H9 (cell line): ENCODE results near the gene SH3BP1. TPM values are rescaled to one million over a fixed set of nuclear protein-coding genes. Genes with fewer than 3 reads are reported as not detected.

Experiments
- DNase-seq: peaks from one replicate; pipeline ENCODE4 v3.0.0-alpha.2; 2017
- H2AFZ ChIP-seq: one replicate; pipeline ENCODE4 v1.6.1; 2013; ENCODE audit warnings: mild to moderate bottlenecking, low read length, control low read depth, moderate library complexity
- H2AK5ac ChIP-seq: 2 replicates; pipeline ENCODE4 v1.6.1; 2013; ENCODE audit warnings: low read length, control low read depth, mixed read lengths; ENCODE audit not compliant: insufficient read length
- H2BK120ac ChIP-seq: one replicate; pipeline ENCODE4 v1.6.1; 2013; ENCODE audit warnings: low read depth, mild to moderate bottlenecking, low read length, control low read depth, inconsistent platforms; ENCODE audit not compliant: poor library complexity, severe bottlenecking
- H2BK12ac ChIP-seq: 2 replicates; pipeline ENCODE4 v1.6.1; 2013; ENCODE audit warnings: low read length, control low read depth, mixed read lengths, low read depth; ENCODE audit not compliant: insufficient read length
- H2BK15ac ChIP-seq: 2 replicates; pipeline ENCODE4 v1.6.1; 2013; ENCODE audit warnings: low read depth, low read length, control low read depth
- H2BK20ac ChIP-seq: one replicate; pipeline ENCODE4 v1.6.1; 2013; ENCODE audit warnings: low read depth, mild to moderate bottlenecking, low read length, control low read depth, inconsistent platforms; ENCODE audit not compliant: poor library complexity, severe bottlenecking
- H2BK5ac ChIP-seq: 2 replicates; pipeline ENCODE4 v1.6.1; 2013; ENCODE audit warnings: low read length, control low read depth, mixed read lengths; ENCODE audit not compliant: insufficient read length
- H3K14ac ChIP-seq: 2 replicates; pipeline ENCODE4 v1.6.1; 2013; ENCODE audit warnings: low read length, control low read depth; ENCODE audit not compliant: insufficient read depth
- H3K18ac ChIP-seq: 2 replicates; pipeline ENCODE4 v1.6.1; 2013; ENCODE audit warnings: low read depth, mild to moderate bottlenecking, mixed read lengths, low read length, control low read depth; ENCODE audit not compliant: insufficient read length
- H3K23ac ChIP-seq: 2 replicates; pipeline ENCODE4 v1.6.1; 2013; ENCODE audit warnings: low read length, control low read depth, mixed read lengths, low read depth; ENCODE audit not compliant: insufficient read length
- H3K23me2 ChIP-seq: 2 replicates; pipeline ENCODE4 v1.6.1; 2013; ENCODE audit warnings: low read depth, mild to moderate bottlenecking, mixed read lengths, low read length, control low read depth; ENCODE audit not compliant: insufficient read length, poor library complexity, severe bottlenecking
- H3K27ac ChIP-seq: 2 replicates; pipeline ENCODE4 v1.5.1; 2013; ENCODE audit warnings: low read length, control low read depth, mixed read lengths, low read depth; ENCODE audit not compliant: insufficient read length
- H3K27me3 ChIP-seq: 2 replicates; pipeline ENCODE4 v1.6.1; 2013; ENCODE audit warnings: low read length, control low read depth, inconsistent platforms; ENCODE audit not compliant: insufficient read depth
- H3K4ac ChIP-seq: 2 replicates; pipeline ENCODE4 v1.6.1; 2013; ENCODE audit warnings: low read depth, mild to moderate bottlenecking, control low read depth, inconsistent platforms, low read length, moderate library complexity
- H3K4me1 ChIP-seq: 2 replicates; pipeline ENCODE4 v1.6.1; 2013; ENCODE audit warnings: low read length, control low read depth, inconsistent platforms; ENCODE audit not compliant: insufficient read depth
- H3K4me2 ChIP-seq: 2 replicates; pipeline ENCODE4 v1.6.1; 2013; ENCODE audit warnings: low read length, control low read depth, mixed read lengths; ENCODE audit not compliant: insufficient read length, insufficient read depth
- H3K56ac ChIP-seq: 2 replicates; pipeline ENCODE4 v1.6.1; 2013; ENCODE audit warnings: low read depth, mild to moderate bottlenecking, mixed read lengths, low read length, control low read depth; ENCODE audit not compliant: insufficient read length
- H3K79me1 ChIP-seq: 2 replicates; pipeline ENCODE4 v1.6.1; 2013; ENCODE audit warnings: low read depth, mild to moderate bottlenecking, moderate library complexity, low read length, control low read depth, inconsistent platforms; ENCODE audit not compliant: insufficient read depth, poor library complexity, severe bottlenecking
- H3K79me2 ChIP-seq: 2 replicates; pipeline ENCODE4 v1.6.1; 2013; ENCODE audit warnings: low read length, control low read depth, inconsistent platforms; ENCODE audit not compliant: insufficient read depth
- H3K9ac ChIP-seq: 2 replicates; pipeline ENCODE4 v1.6.1; 2013; ENCODE audit warnings: low read length, control low read depth, mixed read lengths; ENCODE audit not compliant: insufficient read length; ENCODE audit errors: extremely low read depth
- H3K9me3 ChIP-seq: one replicate; pipeline ENCODE4 v1.6.1; 2013; ENCODE audit warnings: low read depth, low read length, inconsistent platforms; ENCODE audit not compliant: control insufficient read depth
- H3T11ph ChIP-seq: one replicate; pipeline ENCODE4 v1.6.1; 2013; ENCODE audit warnings: mild to moderate bottlenecking, low read length, control low read depth, inconsistent platforms
- H4K20me1 ChIP-seq: one replicate; pipeline ENCODE4 v1.6.1; 2013; ENCODE audit not compliant: control insufficient read depth, insufficient read length, insufficient read depth
- H4K5ac ChIP-seq: 2 replicates; pipeline ENCODE4 v1.6.1; 2013; ENCODE audit warnings: low read depth, mild to moderate bottlenecking, mixed read lengths, low read length, control low read depth; ENCODE audit not compliant: insufficient read length
- H4K8ac ChIP-seq: replicated peaks from 2 replicates; pipeline ENCODE4 v1.6.1; 2013; ENCODE audit warnings: low read length, control low read depth, mixed read lengths, low read depth; ENCODE audit not compliant: insufficient read length
- H4K91ac ChIP-seq: 2 replicates; pipeline ENCODE4 v1.6.1; 2013; ENCODE audit warnings: low read depth, mild to moderate bottlenecking, moderate library complexity, mixed read lengths, low read length, control low read depth; ENCODE audit not compliant: insufficient read length
- H3K27ac Mint-ChIP-seq, 3 experiments: 2 replicates in 2 of 3; 3 replicates in 1 of 3; pipeline ENCODE4 v1.8.0; 2020 to 2021; ENCODE audit warnings: mixed read lengths in 3 of 3, mild to moderate bottlenecking in 1 of 3, moderate library complexity in 1 of 3
- H3K27me3 Mint-ChIP-seq: 2 replicates; pipeline ENCODE4 v1.8.0; 2021; ENCODE audit warnings: low read depth, mild to moderate bottlenecking, moderate library complexity, mixed read lengths
- H3K36me3 Mint-ChIP-seq, 3 experiments: 2 replicates in 2 of 3; 3 replicates in 1 of 3; pipeline ENCODE4 v1.8.0; 2020 to 2021; ENCODE audit warnings: low read depth in 3 of 3, mixed read lengths in 3 of 3; ENCODE audit not compliant: insufficient read depth in 1 of 3
- H3K4me1 Mint-ChIP-seq, 2 experiments: 2 replicates each; pipeline ENCODE4 v1.8.0; 2020; ENCODE audit warnings: mixed read lengths in 2 of 2
- H3K4me3 Mint-ChIP-seq, 2 experiments: 2 replicates in 1 of 2; 3 replicates in 1 of 2; pipeline ENCODE4 v1.8.0; 2020 to 2021; ENCODE audit warnings: mild to moderate bottlenecking in 2 of 2, mixed read lengths in 2 of 2, moderate library complexity in 1 of 2
- H3K9me3 Mint-ChIP-seq, 2 experiments: 2 replicates in 1 of 2; 3 replicates in 1 of 2; pipeline ENCODE4 v1.8.0; 2020; ENCODE audit warnings: mild to moderate bottlenecking in 2 of 2, mixed read lengths in 2 of 2, moderate library complexity in 1 of 2
- CTCF ChIP-seq: fragments of 200-600 bp; sonication (generic); conservative IDR thresholded peaks from 3 replicates; pipeline ENCODE4 v1.8.0; 2021; ENCODE audit warnings: antibody characterized with exemption, mild to moderate bottlenecking
- WGBS: extraction: QIAGEN DNeasy Blood & Tissue Kit; methylation state at CpG from one replicate; pipeline ENCODE4 v1.1.7; 2013; ENCODE audit warnings: missing lambda C conversion rate, low lambda C conversion rate, mixed read lengths; ENCODE audit not compliant: insufficient read length; ENCODE audit errors: extremely low coverage; 5-methylcytosine and 5-hydroxymethylcytosine counted together
- total RNA-seq: library from RNA; stranded (reverse); gene quantifications from 2 replicates; pipeline ENCODE4 v1.2.1, GENCODE V29; 2021

SH3BP1 gene
- total RNA-seq, 1 experiment from 2014 or later, result 33.6 TPM

- no peaks in the 10 kb centered on the region for H3K9me3 ChIP-seq
- H3K27ac Mint-ChIP-seq, result 0 out of 7 replicates have a peak overlapping the region, but pooled peaks of 1 of the 3 experiments have one; percentile 5
- no peak overlapping the region for H3K56ac ChIP-seq
- no peak overlapping the region for H2BK5ac ChIP-seq
- H3K18ac ChIP-seq, result no peak overlapping the region
- H2AK5ac ChIP-seq, result no peak overlapping the region
- TF ChIP-seq CTCF, result no peak
- H3K4ac ChIP-seq, result no peak overlapping the region
- no peak overlapping the region for H2BK15ac ChIP-seq
- H3K23me2 ChIP-seq, result peaks cover 7% of the 10 kb centered on the region
- no peaks in the 10 kb centered on the region for H3K9me3 Mint-ChIP-seq
- H3K4me2 ChIP-seq, result no peak overlapping the region
- H2AFZ ChIP-seq, result no peak overlapping the region
- H3K79me1 ChIP-seq, result peaks cover 15% of the 10 kb centered on the region
- peaks cover 27% of the 10 kb centered on the region; the same call in 1 of the 2 replicates for H3K79me2 ChIP-seq
- H3K4me1 Mint-ChIP-seq, result peaks cover 22 to 23% of the 10 kb centered on the region in 2 experiments
- peaks cover 13 to 34% (median 32%) of the 10 kb centered on the region in 3 experiments; a peak in 6 of 7 replicates for H3K36me3 Mint-ChIP-seq
- no peak overlapping the region for H4K5ac ChIP-seq
- H3K27me3 ChIP-seq, result no peaks in the 10 kb centered on the region
- no peak overlapping the region for H3K27ac ChIP-seq
- no peak overlapping the region for H4K91ac ChIP-seq
- no peak overlapping the region for H4K8ac ChIP-seq
- no peak overlapping the region for H3K23ac ChIP-seq
- no peaks in the 10 kb centered on the region for H3K27me3 Mint-ChIP-seq
- H3T11ph ChIP-seq, result no peak overlapping the region
- no CpG with 5 or more reads among the region's 5 CpGs for WGBS
- H3K9ac ChIP-seq, result no peak overlapping the region
- no peak for DNase-seq
- H4K20me1 ChIP-seq, result no peaks in the 10 kb centered on the region
- no peak overlapping the region for H2BK20ac ChIP-seq
- H2BK12ac ChIP-seq, result no peak overlapping the region
- no peak overlapping the region for H3K4me3 Mint-ChIP-seq
- H2BK120ac ChIP-seq, result no peak overlapping the region
- H3K4me1 ChIP-seq, result peaks cover 2% of the 10 kb centered on the region; the same call in 1 of the 2 replicates
- H3K14ac ChIP-seq, result no peak overlapping the region
Measured at GRCh38 chr22:37662039-37662438, 22.6 kb downstream of the SH3BP1 start.
